Measurements from ENCODE around the gene RHBDF2. TPM values are rescaled to one million over a fixed set of nuclear protein-coding genes. Genes with fewer than 3 reads are reported as not detected.

RHBDF2 gene
- total and polyA plus RNA-seq, 8 donors = 7.5 to 61.7 (median 11.0) TPM

GRCh38 chr17:76490112-76490710 lies 11.0 kb downstream of the RHBDF2 start:
- peaks cover 14 to 94% of the 10 kb centered on the region in 2 donors for H3K4me1 ChIP-seq
- H3K9me3 ChIP-seq = no peaks in the 10 kb centered on the region
- H3K27ac ChIP-seq = peak overlapping the region in 1 of 2 donors; percentile 97
- TF ChIP-seq CTCF (IDR thresholded peaks at IDR 0.05) = no peak
- ATAC-seq (no peak), DNase-seq (no peak)
- no peak overlapping the region for H3K4me3 ChIP-seq
- peaks cover 0 to 28% of the 10 kb centered on the region in 2 donors for H3K36me3 ChIP-seq
- no peaks in the 10 kb centered on the region for H3K27me3 ChIP-seq
- intact Hi-C loops (cut with DNase I) = no loop called here

GRCh38 chr17:76487451-76488192 lies 13.6 kb downstream of the RHBDF2 start:
- H3K27ac ChIP-seq = no peak overlapping the region
- ATAC-seq = no peak
- H3K4me1 ChIP-seq = peaks cover 0 to 92% of the 10 kb centered on the region in 2 donors
- no peak overlapping the region for H3K4me3 ChIP-seq
- no peaks in the 10 kb centered on the region for H3K27me3 ChIP-seq
- peaks cover 0 to 20% of the 10 kb centered on the region in 2 donors for H3K36me3 ChIP-seq
- intact Hi-C loops (cut with DNase I) = no loop called here
- H3K9me3 ChIP-seq = no peaks in the 10 kb centered on the region
- DNase-seq = no peak
- TF ChIP-seq CTCF (IDR thresholded peaks at IDR 0.05) = no peak

GRCh38 chr17:76485569-76485968 lies 15.7 kb downstream of the RHBDF2 start:
- H3K4me1 ChIP-seq = peaks cover 0 to 88% of the 10 kb centered on the region in 2 donors
- no peaks in the 10 kb centered on the region for H3K27me3 ChIP-seq
- peak overlapping the region in 1 of 2 donors; percentile 70 for H3K27ac ChIP-seq
- TF ChIP-seq CTCF (IDR thresholded peaks at IDR 0.05) = no peak
- DNase-seq (no peak), ATAC-seq (peak; percentile 15)
- peaks cover 0 to 31% of the 10 kb centered on the region in 2 donors for H3K36me3 ChIP-seq
- intact Hi-C loops (cut with DNase I) = no loop called here
- H3K9me3 ChIP-seq = no peaks in the 10 kb centered on the region
- no peak overlapping the region for H3K4me3 ChIP-seq

- TF ChIP-seq CTCF (IDR thresholded peaks at IDR 0.05) = no peak
- Histone ChIP-seq H3K9me3 (no peaks in the 10 kb centered on the region), H3K27me3 (no peaks in the 10 kb centered on the region), H3K4me3 (no peak overlapping the region), H3K36me3 (peaks cover 0 to 43% of the 10 kb centered on the region in 2 donors), H3K27ac (peak overlapping the region in 1 of 2 donors; percentile 70), H3K4me1 (peaks cover 0 to 81% of the 10 kb centered on the region in 2 donors)
- intact Hi-C loops (cut with DNase I) = no loop called here
- no peak for ATAC-seq
- no peak for DNase-seq
Measured at GRCh38 chr17:76484228-76484725, 16.9 kb downstream of the RHBDF2 start.

- H3K27ac ChIP-seq = peak overlapping the region in 1 of 2 donors; percentile 23
- ATAC-seq = peak; percentile 6
Measured at GRCh38 chr17:76481071-76481655, 20.1 kb downstream of the RHBDF2 start.

More at GRCh38 chr17:76481071-76481655, 20.1 kb downstream of the RHBDF2 start:
- Histone ChIP-seq H3K36me3 (peaks cover 0 to 55% of the 10 kb centered on the region in 2 donors), H3K4me1 (peaks cover 0 to 55% of the 10 kb centered on the region in 2 donors), H3K9me3 (no peaks in the 10 kb centered on the region), H3K4me3 (no peak overlapping the region), H3K27me3 (no peaks in the 10 kb centered on the region)
- no peak for DNase-seq
- intact Hi-C loops (cut with DNase I) = no loop called here
- no peak for TF ChIP-seq CTCF (IDR thresholded peaks at IDR 0.05)
